BLaER1 treated with 17β-estradiol and CSF1 and Interleukin-3, amounts not matched to agents 10 nM and 100 nM (cell line): ENCODE data around the gene STRADA.
"Not testable (repeated sequence)": the region's sequence is repeated elsewhere in the genome, so short reads cannot be mapped to it uniquely, and the experiment has no call there.

ENCODE experiments used
- H3K27ac ChIP-seq, 11 experiments: shearing (Covaris generic); formaldehyde crosslinking; 2 replicates each; pipeline ENCODE4 v1.8.1; 2022
- H3K27me3 ChIP-seq, 11 experiments: shearing (Covaris generic); formaldehyde crosslinking; 2 replicates each; pipeline ENCODE4 v1.8.1; 2022
- H3K36me3 ChIP-seq, 11 experiments: shearing (Covaris generic); formaldehyde crosslinking; 2 replicates each; pipeline ENCODE4 v1.8.1; 2022
- H3K4me1 ChIP-seq, 10 experiments: shearing (Covaris generic); formaldehyde crosslinking; 2 replicates each; pipeline ENCODE4 v1.8.1; 2022
- H3K4me2 ChIP-seq, 11 experiments: shearing (Covaris generic); formaldehyde crosslinking; 2 replicates each; pipeline ENCODE4 v1.8.1; 2022
- H3K4me3 ChIP-seq, 10 experiments: shearing (Covaris generic); formaldehyde crosslinking; 2 replicates each; pipeline ENCODE4 v1.8.1; 2022
- H3K9ac ChIP-seq, 11 experiments: shearing (Covaris generic); formaldehyde crosslinking; 2 replicates each; pipeline ENCODE4 v1.8.1; 2022
- H3K9me3 ChIP-seq, 11 experiments: shearing (Covaris generic); formaldehyde crosslinking; replicated peaks in 1 of 11; 2 replicates each; pipeline ENCODE4 v1.8.1; 2022
- H4K20me1 ChIP-seq, 11 experiments: shearing (Covaris generic); formaldehyde crosslinking; 2 replicates each; pipeline ENCODE4 v1.8.1; 2022
- Cebpa-rat ChIP-seq, 11 experiments: shearing (Covaris generic); IDR thresholded peaks; 2 replicates each; pipeline ENCODE4 v1.8.1; 2022

Gene STRADA

DNA sequence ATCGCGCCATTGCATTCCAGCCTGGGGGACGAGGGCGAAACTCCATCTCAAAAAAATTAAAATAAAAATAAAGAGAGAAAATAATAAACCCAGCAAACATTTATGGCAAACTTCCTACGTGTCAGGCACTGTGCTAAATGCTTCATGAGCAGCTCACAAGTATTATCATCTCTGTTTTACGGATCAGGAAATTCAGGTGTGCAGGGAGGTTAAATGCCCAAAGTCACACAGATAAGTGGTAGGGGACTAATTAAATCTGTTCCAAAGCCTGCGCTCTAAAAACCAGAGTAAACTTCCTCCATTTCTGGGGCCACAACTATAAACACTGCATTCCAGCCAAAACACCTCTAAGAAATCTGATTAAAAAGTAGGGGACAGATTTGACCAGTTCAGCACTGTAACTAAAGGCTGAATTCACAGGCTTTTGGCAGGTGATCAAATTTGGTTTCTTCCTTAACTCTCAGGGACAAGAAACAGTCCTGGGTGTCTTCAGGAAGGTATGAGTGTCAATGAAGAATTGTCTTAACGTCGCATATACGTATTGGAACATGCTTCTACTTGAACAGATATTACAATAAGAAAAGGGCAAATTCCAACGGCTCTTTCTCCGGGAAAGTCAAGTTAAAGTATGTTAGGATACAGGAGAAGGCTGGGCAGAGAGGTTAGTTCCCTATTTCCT is 996 bp downstream of the STRADA start:
- H3K9ac ChIP-seq: peak overlapping the region; percentile 90 to 96 (median 93)
- peaks cover 24 to 53% (median 30%) of the 10 kb centered on the region in 10 experiments for H3K4me1 ChIP-seq
- no peaks in the 10 kb centered on the region for H3K27me3 ChIP-seq
- peak overlapping the region; percentile 82 to 93 (median 89) for H3K27ac ChIP-seq
- no peak for TF ChIP-seq Cebpa-rat (IDR thresholded peaks at IDR 0.05)
- peak overlapping the region; percentile 84 to 99 (median 88) for H3K4me3 ChIP-seq
- H3K36me3 ChIP-seq: peaks cover 3 to 34% (median 15%) of the 10 kb centered on the region in 11 experiments; a peak in 21 of 22 replicates
- H4K20me1 ChIP-seq: peaks cover 0 to 13% (median 4%) of the 10 kb centered on the region in 11 experiments; a peak in 9 of 22 replicates
- H3K4me2 ChIP-seq: peak overlapping the region; percentile 80 to 94 (median 87)
- no peaks in the 10 kb centered on the region for H3K9me3 ChIP-seq

DNA sequence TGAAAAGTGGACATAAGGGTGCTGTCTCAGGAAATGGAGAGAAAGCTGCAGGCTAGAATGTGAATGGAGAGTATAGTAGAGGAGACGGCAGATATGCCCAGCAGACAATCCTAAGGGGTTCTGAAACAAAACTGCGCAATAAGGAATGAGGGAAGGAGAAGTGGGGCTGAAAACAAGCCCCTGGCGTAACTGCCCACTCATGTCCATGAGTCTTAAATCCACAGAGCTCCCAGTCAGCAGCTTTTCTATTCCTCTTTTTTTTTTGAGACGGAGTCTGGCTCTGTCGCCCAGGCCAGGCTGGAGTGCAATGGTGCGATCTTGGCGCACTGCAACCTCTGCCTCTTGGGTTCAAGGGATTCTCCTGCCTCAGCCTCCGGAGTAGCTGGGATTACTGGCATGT is 5.9 kb downstream of the STRADA start:
- Histone ChIP-seq H3K4me1 (peaks cover 7 to 57% (median 7%) of the 10 kb centered on the region in 10 experiments), H3K36me3 (peaks cover 4 to 44% (median 25%) of the 10 kb centered on the region in 11 experiments; a peak in 18 of 22 replicates), H3K9me3 (no peaks in the 10 kb centered on the region), H3K9ac (no peak overlapping the region), H3K27me3 (no peaks in the 10 kb centered on the region), H3K4me3 (no peak overlapping the region), H4K20me1 (peaks cover 0 to 46% (median 8%) of the 10 kb centered on the region in 11 experiments; a peak in 11 of 22 replicates), H3K27ac (no peak overlapping the region), H3K4me2 (peak overlapping the region in 3 of 11 experiments; percentile 46 to 70 (median 66); a peak in 6 of 22 replicates)
- TF ChIP-seq Cebpa-rat (IDR thresholded peaks at IDR 0.05): no peak

DNA sequence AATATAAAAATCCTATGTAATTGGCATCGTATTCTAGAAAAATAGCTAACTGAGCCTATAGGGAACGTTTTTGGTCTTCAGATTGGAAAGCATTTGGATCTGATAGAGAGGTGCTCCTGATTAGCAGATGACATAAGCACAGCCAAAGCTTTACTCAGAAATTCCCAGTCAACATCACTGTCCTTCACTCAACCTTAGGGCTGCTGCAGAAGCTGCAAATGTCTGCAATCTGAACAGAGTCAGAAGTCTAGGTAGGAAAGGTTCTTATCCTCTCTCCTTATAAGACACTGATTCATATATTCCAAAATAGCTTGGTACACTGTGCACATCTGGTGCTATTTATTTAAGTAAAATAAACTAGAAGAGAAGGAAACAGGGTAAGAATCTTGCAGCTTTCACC is 19.2 kb downstream of the STRADA start:
- H3K4me2 ChIP-seq: no peak overlapping the region
- H3K4me3 ChIP-seq: no peak overlapping the region
- no peaks in the 10 kb centered on the region for H3K27me3 ChIP-seq
- H3K4me1 ChIP-seq: peaks cover 0 to 4% (median 0%) of the 10 kb centered on the region in 10 experiments; a peak in 1 of 20 replicates
- no peak overlapping the region for H3K27ac ChIP-seq
- no peaks in the 10 kb centered on the region for H3K9me3 ChIP-seq
- H3K9ac ChIP-seq: no peak overlapping the region
- peaks cover 0 to 3% (median 0%) of the 10 kb centered on the region in 11 experiments; a peak in 1 of 22 replicates for H4K20me1 ChIP-seq
- no peak for TF ChIP-seq Cebpa-rat (IDR thresholded peaks at IDR 0.05)
- peaks cover 59 to 99% (median 78%) of the 10 kb centered on the region in 11 experiments for H3K36me3 ChIP-seq

DNA sequence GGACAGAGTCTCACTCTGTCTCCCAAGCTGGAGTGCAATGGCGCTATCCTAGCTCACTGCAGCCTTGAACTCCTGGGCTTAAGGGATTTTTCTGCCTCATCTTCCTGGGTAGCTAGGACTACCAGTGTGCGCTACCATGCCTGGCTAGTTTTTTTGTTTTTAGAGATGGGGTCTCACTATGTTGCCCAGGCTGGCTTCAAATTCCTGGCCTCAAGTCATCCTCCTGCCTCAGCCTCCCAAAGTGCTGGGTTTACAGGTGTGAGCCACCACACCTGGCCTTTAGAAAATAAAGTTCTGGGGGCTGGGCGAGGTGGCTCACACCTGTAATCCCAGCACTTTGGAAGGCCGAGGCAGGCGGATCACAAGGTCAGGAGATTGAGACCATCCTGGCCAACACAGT is 21.4 kb downstream of the STRADA start:
- peaks cover 51 to 99% (median 77%) of the 10 kb centered on the region in 11 experiments for H3K36me3 ChIP-seq
- not testable (repeated sequence) for H3K4me1 ChIP-seq, H3K9ac ChIP-seq, H3K4me3 ChIP-seq, H3K27ac ChIP-seq, H3K9me3 ChIP-seq, H3K4me2 ChIP-seq, H3K27me3 ChIP-seq, H4K20me1 ChIP-seq

DNA sequence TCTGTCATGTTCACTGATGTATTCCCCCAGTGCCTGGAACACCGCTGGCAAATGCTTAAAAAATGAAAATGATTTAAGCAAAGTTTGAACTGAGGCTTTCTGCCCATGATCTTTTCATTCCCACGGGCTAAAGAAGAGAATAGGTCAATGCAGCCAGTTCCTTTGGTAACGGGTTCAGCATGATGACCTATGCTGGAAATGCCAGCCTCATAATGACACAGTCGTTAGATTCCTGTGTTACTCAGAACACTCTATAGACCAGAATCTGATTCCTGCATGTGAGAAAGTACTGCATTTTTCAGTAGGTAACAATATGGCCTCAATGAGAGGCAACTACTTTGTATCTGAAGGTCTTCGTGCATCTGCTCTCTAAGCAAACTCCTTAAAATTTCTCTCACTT is 22.6 kb downstream of the STRADA start:
- no peak overlapping the region for H3K4me2 ChIP-seq
- no peak overlapping the region for H3K4me3 ChIP-seq
- H3K27me3 ChIP-seq: no peaks in the 10 kb centered on the region
- H3K4me1 ChIP-seq: peaks cover 0 to 7% (median 1%) of the 10 kb centered on the region in 10 experiments; a peak in 10 of 20 replicates
- no peaks in the 10 kb centered on the region; a peak in 1 of 22 replicates for H4K20me1 ChIP-seq
- H3K27ac ChIP-seq: no peak overlapping the region
- no peak for TF ChIP-seq Cebpa-rat (IDR thresholded peaks at IDR 0.05)
- peaks cover 50 to 99% (median 77%) of the 10 kb centered on the region in 11 experiments for H3K36me3 ChIP-seq
- H3K9me3 ChIP-seq: no peaks in the 10 kb centered on the region
- no peak overlapping the region for H3K9ac ChIP-seq

DNA sequence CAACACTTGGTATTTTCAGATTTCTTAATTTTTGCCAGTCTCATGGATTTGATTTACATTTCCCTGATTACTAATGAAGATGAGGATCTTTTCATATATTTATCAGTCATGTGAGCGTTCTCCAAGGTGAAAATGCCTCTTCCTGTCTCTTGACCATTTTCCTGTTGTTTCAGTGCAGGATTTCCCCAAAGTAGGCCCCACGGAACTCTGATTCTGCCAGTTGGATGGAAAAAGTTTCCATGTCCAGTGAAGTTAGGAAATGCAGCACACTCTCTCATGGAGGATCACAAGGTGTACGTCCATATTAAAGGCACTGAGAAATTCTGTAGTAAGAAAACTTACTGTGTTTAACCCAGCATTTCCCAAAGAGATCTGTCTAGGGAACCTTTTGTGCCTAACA is 25.2 kb downstream of the STRADA start:
- Histone ChIP-seq H3K4me2 (no peak overlapping the region), H3K27me3 (no peaks in the 10 kb centered on the region), H3K9ac (no peak overlapping the region), H3K27ac (no peak overlapping the region), H3K9me3 (no peaks in the 10 kb centered on the region), H3K4me1 (peaks cover 0 to 16% (median 9%) of the 10 kb centered on the region in 10 experiments; a peak in 12 of 20 replicates), H3K36me3 (peaks cover 69 to 99% (median 88%) of the 10 kb centered on the region in 11 experiments), H4K20me1 (no peaks in the 10 kb centered on the region; a peak in 1 of 22 replicates), H3K4me3 (no peak overlapping the region)
- no peak for TF ChIP-seq Cebpa-rat (IDR thresholded peaks at IDR 0.05)

DNA sequence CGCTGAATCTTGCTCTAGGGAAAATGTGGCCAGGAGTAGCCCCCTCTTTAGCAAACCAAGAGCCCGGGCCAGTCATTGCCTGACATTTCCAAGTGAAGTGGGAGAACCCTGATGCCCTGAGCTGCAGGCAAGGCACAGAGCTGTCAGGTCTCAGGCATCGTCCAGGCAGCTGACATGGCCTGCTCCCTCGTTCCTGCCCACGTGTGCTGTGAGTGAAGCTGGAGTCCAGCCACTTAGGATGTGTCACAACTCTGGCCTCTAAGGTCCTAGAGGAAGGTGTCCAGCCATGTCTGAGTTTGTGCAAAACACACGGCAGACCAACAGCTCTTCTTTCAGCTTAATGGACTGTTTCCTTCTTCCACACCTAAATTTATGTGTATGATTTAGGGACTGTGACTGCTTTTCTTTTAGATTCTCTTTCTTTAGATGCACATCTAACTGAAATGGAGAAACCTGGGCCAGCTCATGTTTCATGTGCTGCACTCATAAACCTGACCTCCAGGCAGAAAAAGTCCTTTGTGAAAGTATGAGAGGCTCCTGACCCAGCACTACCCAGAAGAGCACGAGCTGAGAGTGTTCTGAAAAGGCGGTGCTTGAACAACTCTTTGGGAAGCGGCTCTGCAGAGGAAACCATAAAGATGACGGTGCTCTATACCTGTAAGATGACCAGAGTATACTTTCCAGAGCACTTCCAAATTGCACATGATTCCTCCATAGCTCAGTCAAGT is 26.9 kb downstream of the STRADA start:
- no peak overlapping the region for H3K27ac ChIP-seq
- H3K27me3 ChIP-seq: no peaks in the 10 kb centered on the region
- peaks cover 80 to 99% (median 91%) of the 10 kb centered on the region in 11 experiments for H3K36me3 ChIP-seq

DNA sequence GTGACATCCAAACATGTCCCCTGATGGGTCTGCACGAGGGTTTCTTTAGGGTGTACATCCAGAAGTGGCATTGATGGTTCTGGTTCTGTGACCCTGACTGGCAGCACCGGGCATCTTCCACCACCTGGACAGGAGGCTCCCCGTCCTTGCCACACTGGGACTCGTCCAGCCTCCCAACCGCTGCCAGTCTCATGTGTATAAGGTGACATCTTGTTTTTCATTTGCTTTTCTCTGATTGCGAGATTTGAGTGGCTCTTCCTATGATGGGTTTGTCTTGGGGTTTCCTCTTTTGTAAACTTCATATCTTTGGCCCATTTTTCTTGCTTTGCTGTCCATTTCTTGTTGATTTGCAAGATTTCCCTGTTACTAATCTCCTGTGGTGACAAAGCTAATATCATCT is 32.5 kb downstream of the STRADA start:
- Histone ChIP-seq H3K4me2 (no peak overlapping the region), H4K20me1 (peaks cover 0 to 33% (median 25%) of the 10 kb centered on the region in 11 experiments; a peak in 18 of 22 replicates), H3K4me3 (no peak overlapping the region), H3K9me3 (no peaks in the 10 kb centered on the region), H3K9ac (no peak overlapping the region), H3K27me3 (no peaks in the 10 kb centered on the region), H3K27ac (no peak overlapping the region), H3K4me1 (peaks cover 28 to 44% (median 37%) of the 10 kb centered on the region in 10 experiments), H3K36me3 (peaks cover 84 to 99% (median 91%) of the 10 kb centered on the region in 11 experiments)
- no peak for TF ChIP-seq Cebpa-rat (IDR thresholded peaks at IDR 0.05)

More for the DNA sequence above, 26.9 kb downstream of the STRADA start:
- H3K4me1 ChIP-seq: peaks cover 0 to 16% (median 9%) of the 10 kb centered on the region in 10 experiments; a peak in 12 of 20 replicates
- H3K9ac ChIP-seq: peak overlapping the region in 1 of 11 experiments; percentile 11; a peak in 1 of 22 replicates
- peaks cover 0 to 4% (median 0%) of the 10 kb centered on the region in 11 experiments; a peak in 5 of 22 replicates for H4K20me1 ChIP-seq
- no peaks in the 10 kb centered on the region for H3K9me3 ChIP-seq
- peak overlapping the region in 1 of 11 experiments; percentile 52; a peak in 1 of 22 replicates for H3K4me2 ChIP-seq
- H3K4me3 ChIP-seq: no peak overlapping the region
- TF ChIP-seq Cebpa-rat (IDR thresholded peaks at IDR 0.05): no peak

DNA sequence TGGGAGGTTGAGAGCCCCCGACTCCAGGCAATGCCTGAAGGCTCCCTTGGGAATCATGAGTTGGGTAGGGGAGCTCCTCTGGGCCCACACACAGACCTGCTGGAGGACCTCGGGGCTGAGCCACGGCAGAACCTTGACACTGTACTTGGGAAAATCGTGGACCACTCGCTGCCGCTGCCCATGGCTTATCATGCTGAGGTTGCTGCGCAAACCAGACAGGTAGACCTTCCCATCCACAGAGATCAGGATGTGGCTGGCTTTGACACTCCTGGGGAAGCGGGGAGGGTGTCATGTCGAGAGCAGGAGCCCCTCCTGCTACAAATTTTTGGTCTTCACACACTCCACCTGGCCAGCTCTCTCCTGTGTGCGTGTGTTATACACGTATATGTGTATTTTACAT is 34.4 kb downstream of the STRADA start:
- TF ChIP-seq Cebpa-rat (IDR thresholded peaks at IDR 0.05): no peak
- H3K36me3 ChIP-seq: peaks cover 80 to 96% (median 90%) of the 10 kb centered on the region in 11 experiments
- no peaks in the 10 kb centered on the region for H3K9me3 ChIP-seq
- no peaks in the 10 kb centered on the region for H3K27me3 ChIP-seq
- no peak overlapping the region for H3K4me3 ChIP-seq
- peak overlapping the region in 10 of 11 experiments; percentile 48 to 87 (median 66); a peak in 13 of 22 replicates for H3K4me2 ChIP-seq
- H4K20me1 ChIP-seq: peaks cover 0 to 53% (median 39%) of the 10 kb centered on the region in 11 experiments; a peak in 19 of 22 replicates
- H3K4me1 ChIP-seq: peaks cover 46 to 53% (median 49%) of the 10 kb centered on the region in 10 experiments
- no peak overlapping the region for H3K9ac ChIP-seq
- H3K27ac ChIP-seq: peak overlapping the region in 2 of 11 experiments; percentile 19 to 23; a peak in 1 of 22 replicates
